Keratinocyte (primary cell): ENCODE results near the gene MOB4. TPM values are rescaled to one million over a fixed set of nuclear protein-coding genes. Genes with fewer than 3 reads are reported as not detected.
A peak's percentile ranks its signal among the peaks of the same experiment; 100 is the strongest.

ENCODE experiments used
- DNase-seq: peaks from one replicate; pipeline ENCODE4 v3.0.0-alpha.2; 2011; ENCODE audit warnings: low read depth, missing footprints, low spot score
- FAIRE-seq: peaks from 2 replicates; lab custom pipeline; 2011; peaks lifted over from hg19 to GRCh38; lab: Jason Lieb, UNC
- H2AFZ ChIP-seq: 2 replicates; pipeline ENCODE4 v1.6.0; 2012; ENCODE audit warnings: low read length, control low read depth, inconsistent platforms; ENCODE audit not compliant: control insufficient read depth
- H3K27ac ChIP-seq: 2 replicates; pipeline ENCODE4 v1.5.1; 2011; ENCODE audit warnings: low read length; ENCODE audit not compliant: control insufficient read depth, insufficient read depth
- H3K27me3 ChIP-seq: 3 replicates; pipeline ENCODE4 v1.6.0; 2011; ENCODE audit warnings: low read length; ENCODE audit not compliant: control insufficient read depth, insufficient read depth; ENCODE audit errors: extremely low read depth
- H3K36me3 ChIP-seq, 2 experiments: 2 replicates in 1 of 2; 3 replicates in 1 of 2; pipeline ENCODE4 v1.5.1; 2011; ENCODE audit warnings: low read length in 2 of 2, mild to moderate bottlenecking in 1 of 2; ENCODE audit not compliant: control insufficient read depth in 2 of 2, insufficient read depth in 2 of 2; ENCODE audit errors: extremely low read depth in 1 of 2
- H3K4me1 ChIP-seq: 3 replicates; pipeline ENCODE4 v1.5.1; 2011; ENCODE audit warnings: low read length; ENCODE audit not compliant: control insufficient read depth, insufficient read depth; ENCODE audit errors: extremely low read depth
- H3K4me2 ChIP-seq: 3 replicates; pipeline ENCODE4 v1.6.0; 2011; ENCODE audit warnings: low read depth, low read length; ENCODE audit not compliant: control insufficient read depth, insufficient read depth; ENCODE audit errors: extremely low read depth
- H3K4me3 ChIP-seq, 3 experiments: fragments of 200-600 bp in 1 of 3; sonication (generic) in 1 of 3; 2 replicates in 2 of 3; 3 replicates in 1 of 3; pipeline ENCODE4 v1.5.1; 2011 to 2016; ENCODE audit warnings: low read length in 3 of 3, mild to moderate bottlenecking in 3 of 3, control low read depth in 2 of 3, inconsistent platforms in 1 of 3, low read depth in 1 of 3, mixed read lengths in 1 of 3, mixed run types in 1 of 3, moderate library complexity in 1 of 3; ENCODE audit not compliant: control insufficient read depth in 2 of 3, insufficient read depth in 2 of 3; ENCODE audit errors: extremely low read depth in 1 of 3
- H3K79me2 ChIP-seq: 2 replicates; pipeline ENCODE4 v1.6.0; 2012; ENCODE audit warnings: low read length; ENCODE audit not compliant: control insufficient read depth, insufficient read depth
- H3K9ac ChIP-seq: 3 replicates; pipeline ENCODE4 v1.6.0; 2011; ENCODE audit warnings: low read length; ENCODE audit not compliant: control insufficient read depth, insufficient read depth; ENCODE audit errors: extremely low read depth
- H3K9me1 ChIP-seq: 3 replicates; pipeline ENCODE4 v1.6.0; 2011; ENCODE audit warnings: low read length; ENCODE audit not compliant: control insufficient read depth, insufficient read depth; ENCODE audit errors: extremely low read depth
- H3K9me3 ChIP-seq: 2 replicates; pipeline ENCODE4 v1.5.1; 2012; ENCODE audit warnings: low read depth, low read length; ENCODE audit not compliant: control insufficient read depth
- H4K20me1 ChIP-seq: 3 replicates; pipeline ENCODE4 v1.6.0; 2011; ENCODE audit warnings: low read length; ENCODE audit not compliant: control insufficient read depth, insufficient read depth; ENCODE audit errors: extremely low read depth
- EZH2 ChIP-seq: IDR thresholded peaks from one replicate; pipeline ENCODE4 v1.6.1; 2012; ENCODE audit warnings: inconsistent platforms, mild to moderate bottlenecking, low read length, moderate library complexity
- dilution Hi-C: fragments of 300-500 bp; cut with MboI; formaldehyde crosslinking; loops from one replicate; pipeline ENCODE4 v1.7.0; 2020; ENCODE audit warnings: low sequenced_read_pairs; ENCODE audit not compliant: extremely low pct_ligation_motif_present
- polyA plus RNA-seq, 5 experiments: library from polyadenylated mRNA; depleted of rRNA in 3 of 5; stranded (reverse) in 3 of 5; stranded (forward) in 1 of 5; unstranded in 1 of 5; fragments of >200 nt; gene quantifications; 1 replicate in 1 of 5; 2 replicates in 3 of 5; 3 replicates in 1 of 5; pipeline versions ENCODE4 v1.2.1 to v1.2.3, GENCODE V29; 2011 to 2012; ENCODE audit warnings: missing spikeins in 2 of 5, low read depth in 1 of 5, low replicate concordance in 1 of 5
- TF ChIP-seq, protein P1 (sequence below), 3 experiments: IDR thresholded peaks in 1 of 3; conservative IDR thresholded peaks in 1 of 3; optimal IDR thresholded peaks in 1 of 3; 2 replicates in 2 of 3; 3 replicates in 1 of 3; pipeline versions ENCODE3 to v1.5.1; 2011; ENCODE audit warnings: low read length in 3 of 3, mild to moderate bottlenecking in 3 of 3, moderate library complexity in 2 of 3, control low read depth in 1 of 3, inconsistent platforms in 1 of 3; ENCODE audit not compliant: insufficient read depth in 2 of 3; ENCODE audit errors: extremely low read depth in 1 of 3

Gene MOB4
- polyA plus RNA-seq, 1 donor (not counting 4 experiments of a cell fraction or from before 2014, with no cell fraction given): 53.6 TPM

DNA sequence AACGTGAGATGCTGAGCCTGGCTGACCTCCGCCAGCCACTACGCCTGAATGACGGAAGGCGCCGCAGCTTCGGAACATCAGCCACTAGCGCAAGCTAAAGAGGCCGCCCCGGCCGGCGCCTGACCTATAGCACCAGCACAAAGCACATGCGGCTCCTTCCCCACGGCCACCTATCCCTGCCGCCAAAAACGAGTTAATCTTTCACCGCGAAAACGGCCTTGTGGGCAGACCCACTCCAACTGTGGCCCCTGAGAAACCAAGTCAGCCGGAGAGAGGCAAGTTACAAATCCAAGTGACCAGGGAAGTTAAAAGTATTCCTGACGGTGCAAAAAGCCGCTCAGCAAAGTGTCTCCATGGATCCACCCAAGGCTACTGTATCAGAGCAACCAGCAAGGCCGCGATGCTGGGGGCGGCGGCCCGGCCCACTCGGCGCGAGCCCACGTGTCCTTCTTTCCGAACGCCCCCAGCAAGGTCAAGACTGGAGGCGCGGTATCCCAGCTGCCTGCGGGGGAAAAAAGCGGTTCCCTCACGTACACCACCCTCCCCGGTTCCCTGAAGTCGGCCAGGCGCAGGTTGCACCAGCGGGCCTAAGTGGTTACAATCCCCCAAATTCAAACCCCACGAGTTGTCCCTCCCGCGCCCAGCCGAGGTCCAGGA lies 16.8 kb upstream of the MOB4 start:
- Histone ChIP-seq H3K27me3 (no peaks in the 10 kb centered on the region), H3K4me2 (peak overlapping the region; percentile 77), H2AFZ (peak overlapping the region; percentile 52), H3K9ac (peak overlapping the region; percentile 89), H4K20me1 (peaks cover 9% of the 10 kb centered on the region), H3K4me3 (peak overlapping the region; percentile 92 to 96 (median 94)), H3K79me2 (peaks cover 89% of the 10 kb centered on the region), H3K36me3 (peaks cover 23 to 28% of the 10 kb centered on the region in 2 experiments), H3K9me3 (no peaks in the 10 kb centered on the region), H3K4me1 (peaks cover 33% of the 10 kb centered on the region), H3K9me1 (no peaks in the 10 kb centered on the region), H3K27ac (peak overlapping the region; percentile 80)
- TF ChIP-seq EZH2: no peak
- TF ChIP-seq, protein P1, sequence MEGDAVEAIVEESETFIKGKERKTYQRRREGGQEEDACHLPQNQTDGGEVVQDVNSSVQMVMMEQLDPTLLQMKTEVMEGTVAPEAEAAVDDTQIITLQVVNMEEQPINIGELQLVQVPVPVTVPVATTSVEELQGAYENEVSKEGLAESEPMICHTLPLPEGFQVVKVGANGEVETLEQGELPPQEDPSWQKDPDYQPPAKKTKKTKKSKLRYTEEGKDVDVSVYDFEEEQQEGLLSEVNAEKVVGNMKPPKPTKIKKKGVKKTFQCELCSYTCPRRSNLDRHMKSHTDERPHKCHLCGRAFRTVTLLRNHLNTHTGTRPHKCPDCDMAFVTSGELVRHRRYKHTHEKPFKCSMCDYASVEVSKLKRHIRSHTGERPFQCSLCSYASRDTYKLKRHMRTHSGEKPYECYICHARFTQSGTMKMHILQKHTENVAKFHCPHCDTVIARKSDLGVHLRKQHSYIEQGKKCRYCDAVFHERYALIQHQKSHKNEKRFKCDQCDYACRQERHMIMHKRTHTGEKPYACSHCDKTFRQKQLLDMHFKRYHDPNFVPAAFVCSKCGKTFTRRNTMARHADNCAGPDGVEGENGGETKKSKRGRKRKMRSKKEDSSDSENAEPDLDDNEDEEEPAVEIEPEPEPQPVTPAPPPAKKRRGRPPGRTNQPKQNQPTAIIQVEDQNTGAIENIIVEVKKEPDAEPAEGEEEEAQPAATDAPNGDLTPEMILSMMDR (optimal IDR thresholded peaks at IDR 0.05 in 1 of 3, IDR thresholded peaks at IDR 0.05 in 1 of 3, conservative IDR thresholded peaks at IDR 0.05 in 1 of 3; ENCODE audit: extremely low read depth in 1 of 3, insufficient read depth in 2 of 3, low read length in 3 of 3): no peak
- DNase-seq (no peak), FAIRE-seq (no peak)
- dilution Hi-C loops: no loop called here

DNA sequence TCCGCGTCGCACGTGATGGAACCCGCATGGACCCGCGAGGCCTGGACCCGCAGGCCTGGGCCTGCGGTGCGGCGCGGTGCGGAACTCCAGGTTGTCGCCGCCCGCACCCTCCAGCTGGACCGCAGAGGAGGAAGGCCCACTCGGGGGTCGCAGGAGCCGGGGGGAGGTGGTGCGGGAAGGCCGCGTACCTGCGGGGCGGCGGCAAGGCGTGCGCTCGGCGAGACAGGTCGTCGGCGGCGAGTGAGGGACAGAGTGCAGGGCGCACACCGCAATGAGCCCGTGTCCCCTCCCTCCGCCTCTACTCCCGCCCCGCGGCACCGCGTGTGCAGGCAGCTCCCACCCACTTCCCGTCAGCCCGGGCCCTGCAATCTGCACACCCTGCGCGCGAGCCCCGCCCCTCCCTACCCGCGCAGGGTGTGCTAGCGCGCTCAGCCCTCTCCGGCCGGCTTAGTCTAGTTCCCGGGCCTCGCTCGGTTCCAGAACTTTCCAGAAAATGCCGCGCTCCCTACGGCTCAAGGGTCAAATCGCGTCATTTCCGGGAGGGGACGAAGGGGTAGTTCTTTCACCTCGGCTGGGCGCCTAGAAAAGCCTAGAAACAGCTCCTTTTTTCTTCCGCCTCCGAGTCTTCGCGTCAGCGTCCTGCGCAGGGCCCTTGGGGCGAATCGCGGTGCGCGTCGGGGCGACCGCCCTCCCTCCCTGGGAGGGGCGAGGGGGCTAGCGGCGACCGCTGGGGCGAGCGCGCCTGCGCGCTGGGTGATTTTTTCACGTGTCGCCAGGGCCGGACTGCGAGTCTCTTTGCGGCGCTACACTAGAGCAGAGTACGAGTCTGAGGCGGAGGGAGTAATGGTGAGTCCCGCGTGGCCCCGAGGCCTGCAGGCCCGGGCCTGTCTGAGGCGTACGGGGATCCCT lies 16.0 kb upstream of the MOB4 start, which contains the start of the genes HSPD1 and HSPE1:
Gene HSPD1 (minus strand): TSS at position 247 of the 909 bp plus-strand sequence. CDS start 992 bp downstream, outside the sequence.
Gene HSPE1 (plus strand): TSS at position 786 of the 909 bp plus-strand sequence. CDS start 58 bp downstream, at position 844.
- dilution Hi-C loops: no loop called here
- H3K27me3 ChIP-seq: no peaks in the 10 kb centered on the region
- no peaks in the 10 kb centered on the region for H3K9me1 ChIP-seq
- TF ChIP-seq, protein P1 (optimal IDR thresholded peaks at IDR 0.05 in 1 of 3, IDR thresholded peaks at IDR 0.05 in 1 of 3, conservative IDR thresholded peaks at IDR 0.05 in 1 of 3; ENCODE audit: extremely low read depth in 1 of 3, insufficient read depth in 2 of 3, low read length in 3 of 3): no peak
- no peak for TF ChIP-seq EZH2
- DNase-seq: peak; percentile 75
- peaks cover 33% of the 10 kb centered on the region for H3K4me1 ChIP-seq
- peak within 1 kb of the TSS; percentile 71 for H2AFZ ChIP-seq
- H3K4me2 ChIP-seq: peak within 1 kb of the TSS; percentile 85
- FAIRE-seq: no peak
- peaks cover 87% of the 10 kb centered on the region for H3K79me2 ChIP-seq
- peaks cover 19 to 36% of the 10 kb centered on the region in 2 experiments for H3K36me3 ChIP-seq
- H4K20me1 ChIP-seq: peaks cover 9% of the 10 kb centered on the region
- H3K4me3 ChIP-seq: peak within 1 kb of the TSS; percentile 92 to 99 (median 98)
- peak within 1 kb of the TSS; percentile 89 for H3K9ac ChIP-seq
- H3K27ac ChIP-seq: peak within 1 kb of the TSS; percentile 92
- no peaks in the 10 kb centered on the region for H3K9me3 ChIP-seq
